ENCODE data around the gene ANKS1B.

Gene ANKS1B

GRCh38 chr12:99386907-99387306 lies 597.8 kb downstream of the ANKS1B start:
- peak; percentile 64 for TF ChIP-seq RAD21 (IDR thresholded peaks at IDR 0.05; ENCODE audit: low read depth)
- no peak for TF ChIP-seq MAX (IDR thresholded peaks at IDR 0.05)

- TF ChIP-seq ZBTB7A (IDR thresholded peaks at IDR 0.05; ENCODE audit: low read depth) (no peak), EGR1 (IDR thresholded peaks at IDR 0.05) (no peak), TCF12 (IDR thresholded peaks at IDR 0.05; ENCODE audit: low read depth) (no peak)
Measured at GRCh38 chr12:99383258-99383657, 601.5 kb downstream of the ANKS1B start.

GRCh38 chr12:99381992-99382391 lies 602.7 kb downstream of the ANKS1B start:
- TF ChIP-seq NFIC (IDR thresholded peaks at IDR 0.05) (no peak), FOXM1 (IDR thresholded peaks at IDR 0.05; ENCODE audit: borderline replicate concordance, low read depth) (no peak), REST (IDR thresholded peaks at IDR 0.05; ENCODE audit: low read depth) (no peak), EGR1 (IDR thresholded peaks at IDR 0.05) (no peak), MAX (IDR thresholded peaks at IDR 0.05) (no peak), RAD21 (IDR thresholded peaks at IDR 0.05; ENCODE audit: low read depth) (no peak), ZBTB7A (IDR thresholded peaks at IDR 0.05; ENCODE audit: low read depth) (no peak), EP300 (IDR thresholded peaks at IDR 0.05; ENCODE audit: borderline replicate concordance) (no peak), CEBPB (IDR thresholded peaks at IDR 0.05) (no peak), USF1 (IDR thresholded peaks at IDR 0.05) (no peak), TEAD4 (IDR thresholded peaks at IDR 0.05) (no peak), TCF12 (IDR thresholded peaks at IDR 0.05; ENCODE audit: low read depth) (no peak), CREB1 (IDR thresholded peaks at IDR 0.05; ENCODE audit: low read depth) (no peak)

GRCh38 chr12:99380701-99381100 lies 604.0 kb downstream of the ANKS1B start:
- no peak for TF ChIP-seq CREB1 (IDR thresholded peaks at IDR 0.05; ENCODE audit: low read depth)
- TF ChIP-seq ZBTB7A (IDR thresholded peaks at IDR 0.05; ENCODE audit: low read depth): no peak
- no peak for TF ChIP-seq FOXM1 (IDR thresholded peaks at IDR 0.05; ENCODE audit: borderline replicate concordance, low read depth)
- TF ChIP-seq CEBPB (IDR thresholded peaks at IDR 0.05): no peak
- no peak for TF ChIP-seq TCF12 (IDR thresholded peaks at IDR 0.05; ENCODE audit: low read depth)
- no peak for TF ChIP-seq YY1 (IDR thresholded peaks at IDR 0.05; ENCODE audit: low read depth)
- TF ChIP-seq MAX (IDR thresholded peaks at IDR 0.05): no peak
- no peak for TF ChIP-seq USF1 (IDR thresholded peaks at IDR 0.05)
- no peak for TF ChIP-seq TAF1 (IDR thresholded peaks at IDR 0.05; ENCODE audit: low read depth)
- no peak for TF ChIP-seq TEAD4 (IDR thresholded peaks at IDR 0.05)

- no peak for TF ChIP-seq MAX (IDR thresholded peaks at IDR 0.05)
Measured at GRCh38 chr12:99374023-99374422, 610.7 kb downstream of the ANKS1B start.

GRCh38 chr12:99372257-99372920 lies 612.3 kb downstream of the ANKS1B start:
- TF ChIP-seq CREB1 (IDR thresholded peaks at IDR 0.05; ENCODE audit: low read depth) (no peak), USF1 (IDR thresholded peaks at IDR 0.05) (no peak), NFIC (IDR thresholded peaks at IDR 0.05) (no peak), EP300 (IDR thresholded peaks at IDR 0.05; ENCODE audit: borderline replicate concordance) (no peak), CEBPB (IDR thresholded peaks at IDR 0.05) (no peak), EGR1 (IDR thresholded peaks at IDR 0.05) (no peak), TCF12 (IDR thresholded peaks at IDR 0.05; ENCODE audit: low read depth) (no peak), TAF1 (IDR thresholded peaks at IDR 0.05; ENCODE audit: low read depth) (no peak), FOXM1 (IDR thresholded peaks at IDR 0.05; ENCODE audit: borderline replicate concordance, low read depth) (no peak), RAD21 (IDR thresholded peaks at IDR 0.05; ENCODE audit: low read depth) (no peak)

GRCh38 chr12:99370421-99371138 lies 614.2 kb downstream of the ANKS1B start:
- TF ChIP-seq TAF1 (IDR thresholded peaks at IDR 0.05; ENCODE audit: low read depth) (no peak), REST (IDR thresholded peaks at IDR 0.05; ENCODE audit: low read depth) (no peak), MAX (IDR thresholded peaks at IDR 0.05) (no peak), TEAD4 (IDR thresholded peaks at IDR 0.05) (no peak), NFIC (IDR thresholded peaks at IDR 0.05) (no peak), USF1 (IDR thresholded peaks at IDR 0.05) (no peak), RAD21 (IDR thresholded peaks at IDR 0.05; ENCODE audit: low read depth) (no peak), TCF12 (IDR thresholded peaks at IDR 0.05; ENCODE audit: low read depth) (no peak), EGR1 (IDR thresholded peaks at IDR 0.05) (no peak), FOXM1 (IDR thresholded peaks at IDR 0.05; ENCODE audit: borderline replicate concordance, low read depth) (no peak), EP300 (IDR thresholded peaks at IDR 0.05; ENCODE audit: borderline replicate concordance) (no peak), ZBTB7A (IDR thresholded peaks at IDR 0.05; ENCODE audit: low read depth) (no peak), CEBPB (IDR thresholded peaks at IDR 0.05) (no peak), CREB1 (IDR thresholded peaks at IDR 0.05; ENCODE audit: low read depth) (no peak)
